NCI-H82 treated with DMSO at 0.1 percent for 48 hours (cell line): ENCODE measurements around the gene JMJD1C.
"Not testable (repeated sequence)": the region's sequence is repeated elsewhere in the genome, so short reads cannot be mapped to it uniquely, and the experiment has no call there.

Experiments
- DNase-seq: peaks from one replicate; lab custom pipeline; 2025; ENCODE audit not compliant: unreplicated experiment; lab: John Stamatoyannopoulos, UW

The JMJD1C gene

DNA sequence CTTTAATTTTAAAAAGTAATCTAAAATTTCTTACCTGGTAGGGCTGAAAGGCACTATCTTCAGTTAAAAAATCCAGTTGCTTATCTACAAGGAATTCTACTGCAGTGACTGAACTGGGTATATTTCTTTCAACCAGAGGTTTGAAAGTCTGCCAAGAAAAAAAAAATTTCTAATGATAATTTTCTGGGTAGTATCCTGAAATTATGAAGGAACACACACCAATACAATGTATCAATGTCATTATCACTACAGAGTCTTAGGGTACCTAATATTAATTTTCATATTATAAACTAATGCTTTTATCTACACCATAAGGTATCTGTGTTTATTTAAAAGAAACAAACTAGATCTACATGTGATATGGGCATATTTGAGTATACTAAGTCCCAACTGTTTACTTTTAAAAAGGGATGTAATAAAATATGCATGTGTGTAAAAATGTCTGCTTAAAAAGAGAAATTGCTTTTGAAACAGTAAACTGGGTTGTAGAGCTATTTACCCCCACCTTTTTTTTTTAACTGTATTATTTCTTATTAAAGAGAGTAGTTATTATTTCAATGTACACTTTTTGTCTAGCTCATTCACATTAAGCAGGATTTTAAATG, 201.1 kb downstream of the JMJD1C start:
- DNase-seq = no peak

DNA sequence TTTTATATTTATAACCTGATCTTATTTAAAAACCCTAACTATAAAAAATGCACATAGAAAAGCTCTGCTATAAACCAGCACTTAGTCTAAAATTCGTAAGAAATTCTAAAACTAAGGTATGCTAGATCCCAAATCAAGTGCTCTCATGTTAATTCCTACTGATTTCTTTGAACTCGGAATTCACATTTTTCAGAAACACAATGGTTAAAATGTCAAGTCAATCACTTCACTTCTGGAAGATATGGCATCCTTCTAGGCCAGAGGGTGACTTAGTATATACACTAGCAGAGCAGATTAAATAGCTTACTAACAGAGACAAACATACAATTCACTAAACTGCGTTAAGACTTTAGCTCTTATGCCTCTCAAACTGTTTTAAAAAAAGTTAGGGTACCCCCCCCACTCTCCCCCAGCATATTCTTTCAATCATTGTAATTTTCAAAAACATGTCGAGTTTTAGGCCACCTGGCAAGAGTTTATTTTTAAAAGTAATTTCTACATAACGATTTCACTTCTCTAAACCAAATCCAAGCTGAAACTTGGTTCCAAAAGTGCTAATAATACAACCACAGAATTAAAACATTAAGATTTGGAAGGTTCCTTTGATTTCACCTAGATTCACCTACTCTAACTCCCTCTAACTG, 203.2 kb downstream of the JMJD1C start:
- DNase-seq = no peak

DNA sequence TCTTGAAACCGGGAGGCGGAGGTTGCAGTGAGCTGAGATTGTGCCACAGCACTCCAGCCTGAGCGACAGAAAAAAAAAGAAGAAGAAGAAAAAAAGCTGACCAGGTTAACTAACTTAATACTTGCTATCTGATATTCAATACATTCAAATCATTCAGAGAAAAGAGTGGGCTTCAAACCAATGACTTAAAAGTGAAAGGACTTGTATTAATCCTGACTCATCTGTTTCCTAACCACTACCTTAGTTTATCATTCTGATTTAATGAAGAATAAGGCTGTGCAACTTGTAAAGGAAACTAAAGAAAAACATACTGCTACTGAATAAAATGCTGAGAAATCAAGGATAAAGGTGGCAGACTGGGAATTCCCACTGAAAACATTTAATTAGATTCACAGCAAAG, 204.3 kb downstream of the JMJD1C start:
- no peak for DNase-seq

DNA sequence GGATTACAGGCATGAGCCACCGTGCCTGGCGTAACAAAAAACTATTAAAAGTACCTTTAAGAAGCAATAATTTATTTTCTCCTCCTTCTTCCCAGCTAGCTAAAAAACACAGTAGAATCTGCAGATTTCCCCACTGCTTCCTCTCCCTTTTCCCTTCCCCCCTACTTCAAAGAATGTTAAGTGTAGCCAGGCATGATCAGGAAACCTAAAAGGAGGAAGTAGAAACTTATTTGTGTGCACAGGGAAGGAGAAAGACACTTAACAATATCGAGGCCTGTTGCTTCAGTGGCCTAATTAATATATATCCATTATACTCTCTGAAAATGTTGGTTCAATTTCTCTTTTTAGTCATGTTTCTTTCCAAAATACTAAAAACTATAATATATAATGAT, 204.9 kb downstream of the JMJD1C start:
- DNase-seq = no peak

DNA sequence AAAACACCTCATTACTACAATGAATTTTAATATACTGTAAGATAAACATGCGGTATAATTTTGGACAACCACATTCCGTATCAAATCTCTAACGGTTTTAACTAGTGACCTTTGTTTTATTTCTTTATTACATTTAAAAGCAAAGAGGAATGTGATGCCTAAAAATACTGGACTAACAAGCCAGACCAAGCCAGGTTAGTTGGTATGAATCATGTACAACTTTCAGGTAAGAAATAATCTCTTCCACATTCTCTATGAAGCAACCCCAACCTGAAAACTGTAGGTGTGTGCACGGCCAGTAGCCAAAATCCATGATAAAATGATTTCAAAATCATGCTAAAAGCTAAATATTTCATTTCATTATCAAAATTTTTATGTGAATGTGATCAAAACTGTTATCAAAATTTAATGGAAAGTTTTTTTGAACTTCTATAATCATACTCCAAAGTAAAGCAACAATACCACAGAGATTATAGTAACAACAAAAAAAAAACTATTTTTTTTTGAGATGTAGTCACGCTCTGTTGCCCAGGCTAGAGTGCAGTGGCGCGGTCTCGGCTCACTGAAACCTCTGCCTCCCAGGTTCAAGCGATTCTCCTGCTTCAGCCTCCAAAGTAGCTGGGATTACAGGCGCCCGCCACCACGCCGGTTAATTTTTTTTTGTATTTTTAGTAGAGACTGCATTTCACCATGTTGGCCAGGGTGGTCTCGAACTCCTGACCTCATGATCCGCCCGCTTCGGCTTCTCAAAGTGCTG, 205.5 kb downstream of the JMJD1C start:
- DNase-seq = no peak

DNA sequence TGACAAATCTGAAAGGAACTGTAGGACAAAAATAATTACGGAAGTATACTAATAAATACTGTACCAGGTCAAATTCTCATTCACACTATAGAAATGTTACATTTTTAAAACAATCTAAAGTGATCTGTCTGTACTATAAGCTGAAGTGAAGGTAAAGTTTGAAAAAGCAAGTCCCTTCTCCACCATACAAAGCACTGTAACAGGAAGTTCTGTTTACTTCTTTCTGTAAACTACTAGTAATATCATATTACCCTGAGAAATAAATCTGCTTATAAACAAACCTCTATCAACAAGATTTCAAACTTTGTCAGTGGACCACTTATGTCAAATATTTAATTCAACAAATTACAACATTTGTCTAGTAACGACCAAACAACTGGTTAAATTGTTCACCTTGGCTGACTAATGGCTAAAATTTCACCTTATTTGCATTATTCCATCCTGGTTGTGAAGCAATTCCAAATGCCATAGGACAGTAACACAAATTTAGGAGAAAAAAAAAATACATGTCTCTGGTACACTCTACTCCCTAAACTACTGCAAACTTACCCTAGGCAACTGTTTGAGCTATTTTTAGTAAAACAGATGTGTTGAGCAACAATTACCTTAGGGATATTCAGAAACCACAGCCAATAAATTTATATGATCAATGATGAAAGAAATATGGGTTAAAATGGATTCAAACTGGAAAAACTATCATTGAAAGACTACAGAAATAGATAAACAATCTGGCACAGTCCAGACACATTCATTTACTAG, 206.7 kb downstream of the JMJD1C start:
- no peak for DNase-seq

DNA sequence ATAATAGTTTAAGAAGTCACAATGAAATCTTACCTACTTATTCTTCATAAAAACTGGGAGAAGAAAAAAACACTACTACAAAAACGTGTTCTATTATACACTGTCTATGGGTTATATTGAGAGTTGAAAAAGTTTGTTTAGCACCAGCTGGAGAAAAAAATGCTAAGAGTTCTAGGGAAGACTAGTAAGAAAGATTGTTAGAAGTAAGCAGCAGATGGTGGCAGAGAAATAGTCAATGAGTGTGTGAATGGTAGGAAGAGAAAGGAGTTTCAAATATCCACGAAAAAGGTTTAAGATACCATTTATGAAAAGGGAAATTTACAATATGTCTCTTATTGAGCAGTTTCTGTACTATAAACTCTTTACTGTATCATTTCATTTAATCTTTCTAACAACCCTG, 208.0 kb downstream of the JMJD1C start:
- DNase-seq = no peak

DNA sequence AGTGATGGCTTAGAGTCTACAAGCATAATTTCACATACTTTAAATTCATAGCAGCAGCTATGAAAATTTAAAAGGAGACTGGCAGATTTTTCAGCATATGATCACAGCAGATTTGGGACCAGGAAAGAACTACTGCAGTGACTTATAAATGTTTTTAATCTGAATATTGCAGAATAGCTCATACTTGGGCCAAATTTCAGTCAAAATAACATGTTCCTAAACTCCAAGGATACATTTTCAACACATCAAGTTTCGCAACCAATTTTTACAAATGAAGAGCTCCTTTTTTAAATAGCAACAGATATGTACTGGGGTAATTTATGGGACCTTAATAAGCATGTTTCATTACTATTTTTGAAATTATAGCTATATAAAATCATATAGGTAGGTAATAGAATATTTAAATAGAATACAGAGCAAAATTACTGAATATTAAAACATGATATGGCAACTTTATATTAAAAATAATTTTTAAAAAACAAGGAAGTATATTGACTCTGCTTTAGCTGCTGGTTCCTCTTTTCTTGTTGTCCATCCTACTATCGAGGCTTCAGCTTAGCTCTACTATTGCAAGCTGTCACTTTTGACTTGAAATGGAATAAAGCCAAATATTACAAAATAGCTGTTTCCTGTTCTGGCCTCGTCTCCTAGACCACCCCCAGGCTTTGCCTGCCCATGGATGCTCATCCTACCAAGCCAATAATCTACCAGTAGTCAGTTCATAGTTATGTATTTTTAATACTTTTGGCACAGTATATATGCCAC, 209.6 kb downstream of the JMJD1C start:
- no peak for DNase-seq

DNA sequence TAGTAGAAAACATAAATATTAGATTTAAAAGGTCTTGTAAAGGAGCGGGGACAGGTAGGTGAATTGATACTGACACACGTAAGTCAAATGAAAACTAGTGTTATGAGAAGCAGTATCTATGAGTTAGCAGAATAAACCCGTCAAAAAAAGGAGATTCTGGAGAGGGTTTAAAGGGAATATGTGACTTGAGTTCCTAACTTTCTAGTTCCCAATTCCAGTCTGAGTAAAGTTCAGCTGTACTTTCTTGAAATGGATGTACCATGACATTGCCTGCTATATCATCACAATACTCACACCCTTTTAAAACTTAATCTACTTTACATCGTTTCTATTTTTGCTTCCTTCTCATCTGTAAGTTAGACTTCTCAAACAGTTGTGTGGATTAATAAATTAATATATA, 210.5 kb downstream of the JMJD1C start:
- no peak for DNase-seq

DNA sequence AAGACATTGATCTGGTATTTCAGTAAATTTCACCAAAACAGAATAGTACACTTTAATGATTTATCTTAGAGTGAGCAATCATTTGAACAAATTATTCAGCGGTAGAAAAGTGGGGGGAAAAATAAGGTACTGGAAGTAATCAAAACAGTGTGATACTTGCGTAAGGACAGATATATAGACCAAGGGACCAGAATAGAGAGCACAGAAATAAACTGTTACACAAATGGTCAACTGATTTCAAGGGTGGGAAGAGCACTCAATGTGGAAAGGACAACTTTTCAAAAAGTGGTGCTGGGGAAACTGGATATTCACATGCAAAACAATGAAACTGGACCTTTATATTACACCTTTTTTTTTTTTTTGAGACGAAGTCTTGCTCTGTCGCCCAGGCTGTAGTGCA, 212.7 kb downstream of the JMJD1C start:
- no peak for DNase-seq

DNA sequence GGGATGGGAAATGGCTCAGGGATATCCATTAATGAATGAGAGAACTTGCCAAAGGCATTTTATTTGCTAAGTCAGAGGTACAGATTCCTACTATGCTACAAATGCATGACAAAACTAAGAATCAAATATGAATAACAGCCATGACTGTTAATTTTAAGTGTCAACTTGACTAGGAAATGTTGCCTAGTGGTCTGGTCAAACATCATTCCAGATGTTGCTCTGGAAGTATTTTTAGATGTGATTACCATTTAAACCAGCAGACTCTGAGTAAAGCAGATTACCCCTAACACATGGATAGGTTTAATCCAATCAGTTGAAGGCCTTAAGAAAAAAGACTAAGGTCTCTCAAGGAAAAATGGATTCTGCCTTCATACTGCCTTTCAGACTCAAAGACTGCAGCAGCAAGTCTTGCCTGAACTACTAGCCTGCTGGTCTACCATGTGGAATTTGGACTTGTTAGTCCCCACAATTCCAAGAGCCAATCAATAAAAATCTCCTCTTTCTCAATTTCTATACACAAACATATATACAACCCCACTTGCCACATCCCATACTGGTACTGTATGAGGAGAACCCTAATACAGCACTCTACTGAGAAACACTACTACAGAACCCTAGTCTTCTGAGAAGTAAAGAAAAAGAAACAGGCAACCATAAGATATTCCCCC, 213.5 kb downstream of the JMJD1C start:
- peak; percentile 61 for DNase-seq

DNA sequence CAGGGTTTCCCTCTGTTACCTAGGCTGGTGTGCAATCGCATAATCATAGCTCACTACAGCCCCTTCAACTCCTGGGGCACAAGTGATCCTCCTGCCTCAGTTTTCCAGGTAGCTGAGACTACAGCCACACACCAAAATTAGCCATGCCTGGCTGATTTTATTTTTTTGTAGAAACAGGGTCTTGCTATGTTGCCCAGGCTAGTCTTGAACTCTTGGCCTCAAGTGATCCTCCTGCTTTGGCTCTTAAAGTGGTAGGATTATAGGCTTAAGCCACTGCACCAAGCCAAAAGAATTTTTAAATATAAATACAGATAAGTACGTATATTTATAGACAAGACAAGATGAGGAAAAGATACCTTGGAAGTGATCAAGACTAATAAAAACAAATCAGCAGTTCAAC, 215.7 kb downstream of the JMJD1C start:
- DNase-seq = no peak

DNA sequence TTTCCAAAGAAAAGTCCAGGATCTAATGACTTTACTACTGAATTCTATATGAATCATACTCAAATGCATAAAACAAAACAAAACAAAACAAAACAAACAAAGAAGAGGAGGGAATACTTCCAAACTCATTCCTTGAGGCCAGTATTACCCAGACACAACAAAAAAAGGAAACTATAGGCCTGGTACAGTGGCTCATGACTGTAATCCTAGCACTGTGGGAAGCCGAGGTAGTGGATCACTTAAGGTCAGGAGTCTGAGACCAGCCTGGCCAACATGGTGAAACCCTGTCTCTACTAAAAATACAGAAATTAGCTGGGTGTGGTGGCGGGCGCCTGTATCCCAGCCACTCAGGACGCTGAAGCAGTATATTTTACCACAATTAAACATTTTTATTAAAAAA, 218.0 kb downstream of the JMJD1C start:
- no peak for DNase-seq

DNA sequence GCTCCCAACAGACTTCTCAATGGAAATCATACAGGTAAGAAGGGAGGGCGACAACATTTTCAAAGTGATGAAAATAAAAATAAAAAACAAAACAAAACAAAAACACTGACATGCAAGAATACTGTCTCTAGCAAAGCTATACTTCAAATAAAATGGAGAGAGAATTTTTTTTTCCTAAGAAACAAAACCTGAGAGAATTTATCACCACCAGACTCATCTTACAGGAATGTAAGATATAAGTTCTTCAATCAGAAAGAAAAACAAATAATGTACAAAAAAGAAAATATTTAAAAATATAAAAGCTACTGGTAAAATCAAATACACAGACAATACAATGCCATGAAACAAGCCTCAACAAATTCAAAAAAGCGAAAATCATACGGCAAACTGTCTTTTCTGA, 219.4 kb downstream of the JMJD1C start:
- no peak for DNase-seq

DNA sequence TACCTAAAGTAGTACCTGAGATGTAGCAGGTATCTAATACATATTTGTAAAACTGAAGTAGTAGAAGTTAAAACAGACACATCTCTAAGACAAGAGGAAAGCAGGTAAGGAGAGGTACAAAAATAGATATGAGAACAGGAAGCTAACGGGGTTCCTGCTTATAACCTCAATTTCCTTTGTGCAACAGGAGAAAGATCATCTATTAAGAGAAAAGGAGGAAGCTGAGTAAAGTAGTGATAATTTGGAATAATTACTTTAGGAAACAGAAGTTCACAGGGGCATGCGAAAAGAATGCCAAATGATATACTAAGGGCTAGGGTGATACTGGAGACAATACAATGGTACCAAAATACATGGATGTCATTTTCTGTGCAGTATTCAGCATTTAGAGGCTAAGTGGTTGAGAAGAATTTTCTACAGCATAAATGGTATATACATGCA, 223.9 kb downstream of the JMJD1C start:
- DNase-seq = no peak

DNA sequence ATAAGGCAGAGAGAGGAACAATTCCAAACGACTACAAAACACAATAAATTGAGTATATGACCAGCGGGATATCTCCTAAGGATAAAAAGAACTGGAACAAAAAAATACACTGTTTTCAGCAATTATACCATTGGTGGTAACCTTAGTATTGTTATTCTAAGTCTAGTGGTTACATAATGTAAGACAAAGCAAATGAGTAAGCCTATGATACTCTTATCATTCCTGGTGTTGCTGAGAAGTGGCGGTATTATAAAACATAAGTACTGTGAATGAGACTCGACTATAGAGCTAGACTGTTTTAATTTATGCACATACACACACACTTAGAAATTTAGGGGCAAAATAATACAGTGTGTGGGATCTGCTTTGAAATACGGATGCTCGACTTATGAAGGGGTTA, 225.0 kb downstream of the JMJD1C start:
- no peak for DNase-seq

DNA sequence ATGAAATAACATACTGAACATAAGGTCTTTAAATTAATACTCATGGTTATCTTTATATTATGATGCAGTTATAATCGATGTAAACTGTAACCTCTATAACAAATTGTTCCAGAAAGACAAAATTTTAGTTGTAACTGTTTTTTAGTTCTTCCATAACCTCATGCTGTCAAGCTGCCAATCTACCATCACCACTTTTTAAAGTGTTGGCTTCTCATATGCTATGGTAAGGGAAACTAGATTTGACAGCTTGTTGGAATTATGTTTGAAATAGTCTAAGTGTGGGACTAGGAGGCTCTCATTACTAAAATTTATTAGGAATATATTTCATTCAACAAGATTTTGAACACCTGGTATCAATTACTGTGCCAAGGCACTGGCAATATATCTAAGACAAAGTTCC, 227.3 kb downstream of the JMJD1C start:
- DNase-seq = no peak

DNA sequence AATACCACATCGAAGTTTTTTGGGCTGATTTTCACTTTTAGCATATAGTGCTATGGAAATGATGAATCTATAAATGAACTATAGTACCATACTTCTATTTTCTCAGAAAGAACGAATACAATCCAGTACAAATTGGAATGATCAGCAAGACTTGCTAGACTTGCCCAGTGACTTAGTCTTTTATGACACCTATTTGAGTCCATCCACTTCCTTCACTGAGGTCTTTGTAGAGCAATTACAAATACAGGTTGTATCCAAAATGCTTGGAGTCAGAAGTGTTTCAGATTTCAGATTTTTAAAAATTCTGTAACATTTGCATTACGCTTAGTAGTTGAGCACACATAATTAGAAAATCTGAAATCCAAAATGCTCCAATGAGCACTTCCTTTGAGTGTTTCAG, 228.4 kb downstream of the JMJD1C start:
- DNase-seq = no peak

DNA sequence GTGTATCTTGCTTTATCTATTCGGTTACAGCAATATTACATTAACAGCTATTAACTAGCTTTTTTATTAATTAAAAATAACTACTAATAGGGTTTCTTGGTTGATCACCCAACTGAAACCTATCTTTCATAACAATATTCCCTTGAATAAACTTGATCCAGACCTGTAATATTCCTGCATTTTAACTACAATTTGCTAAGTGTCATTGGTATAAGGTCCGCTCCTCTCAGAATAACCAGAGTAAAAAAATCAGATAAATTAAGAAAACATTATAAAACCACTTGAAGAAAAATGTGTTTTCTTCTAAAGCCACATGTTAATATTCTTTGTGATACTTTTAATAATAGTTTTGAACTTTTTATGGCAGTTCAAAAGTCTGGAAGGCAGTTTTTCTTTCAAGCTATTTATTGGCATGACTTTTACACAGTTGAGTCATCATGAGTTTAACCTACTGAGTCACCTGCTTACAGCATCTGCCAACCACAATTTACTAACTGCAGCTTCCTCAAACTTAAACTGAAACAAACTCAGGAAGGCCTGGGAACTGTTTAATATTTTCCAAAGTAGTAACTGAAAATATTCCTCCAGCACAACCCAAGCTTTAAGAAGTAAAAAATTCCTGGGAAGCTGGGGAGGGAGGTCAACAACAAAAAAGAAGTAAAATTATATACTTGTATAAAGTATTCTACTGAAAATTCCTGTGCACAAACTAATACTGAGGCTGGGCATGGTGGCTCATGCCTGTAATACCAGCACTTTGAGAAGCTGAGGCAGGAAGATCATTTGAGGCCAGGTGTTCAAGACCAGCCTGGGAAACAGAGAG, 229.5 kb downstream of the JMJD1C start:
- no peak for DNase-seq

DNA sequence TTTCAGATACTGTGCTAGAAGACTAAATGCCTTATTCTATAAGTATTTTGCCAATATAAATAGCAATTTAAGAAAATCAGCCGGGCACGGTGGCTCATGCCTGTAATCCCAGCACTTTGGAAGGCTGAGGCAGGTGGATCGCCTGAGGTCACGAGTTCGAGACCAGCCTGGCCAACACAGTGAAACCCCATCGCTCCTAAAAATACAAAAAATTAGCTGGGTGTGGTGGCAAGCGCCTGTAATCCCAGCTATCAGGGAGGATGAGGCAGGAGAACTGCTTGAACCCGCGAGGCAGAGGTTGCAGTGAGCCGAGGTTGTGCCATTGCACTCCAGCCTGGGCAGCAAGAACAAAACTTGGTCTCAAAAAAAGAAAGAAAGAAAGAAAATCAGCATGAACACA, 230.6 kb downstream of the JMJD1C start:
- not testable (repeated sequence) for DNase-seq
